Esophagus squamous epithelium (tissue), 5 donors: ENCODE results near the gene FBRS. TPM values are rescaled to one million over a fixed set of nuclear protein-coding genes. Genes with fewer than 3 reads are reported as not detected.

Experiments
- DNase-seq: peaks from one replicate; lab custom pipeline; 2025; lab: John Stamatoyannopoulos, UW
- H3K27ac ChIP-seq, 4 donors: fragments of 200-600 bp; sonication (generic); one replicate each; pipeline ENCODE4 v1.5.1; 2016 to 2019; ENCODE audit warnings: mild to moderate bottlenecking in 1 of 4
- H3K27me3 ChIP-seq, 4 donors: fragments of 200-600 bp; sonication (generic); 1 replicate in 3 of 4; 2 replicates in 1 of 4; pipeline versions ENCODE4 v1.5.1 to v1.6.0; 2017 to 2021; ENCODE audit warnings: antibody characterized with exemption in 1 of 4
- H3K36me3 ChIP-seq, 3 donors: fragments of 200-600 bp; sonication (generic); one replicate each; pipeline ENCODE4 v1.5.1; 2016 to 2019
- H3K4me1 ChIP-seq, 3 donors: fragments of 200-600 bp; sonication (generic); one replicate each; pipeline ENCODE4 v1.5.1; 2017 to 2019
- H3K4me3 ChIP-seq, 4 donors: fragments of 200-600 bp; sonication (generic); 1 replicate in 3 of 4; 2 replicates in 1 of 4; pipeline ENCODE4 v1.5.1; 2016 to 2019; ENCODE audit warnings: mild to moderate bottlenecking in 2 of 4, moderate library complexity in 1 of 4
- H3K9me3 ChIP-seq, 3 donors: fragments of 200-600 bp; sonication (generic); one replicate each; pipeline ENCODE4 v1.5.1; 2016 to 2019
- CTCF ChIP-seq, 6 experiments: fragments of 450-650 bp in 4 of 6; fragments of 200-600 bp in 2 of 6; sonication (generic) in 2 of 6; IDR thresholded peaks; one replicate each; pipeline ENCODE4 v1.5.1; 2016 to 2019; ENCODE audit warnings: antibody characterized with exemption in 6 of 6, mild to moderate bottlenecking in 4 of 6, moderate library complexity in 4 of 6
- POLR2A ChIP-seq, 4 donors: fragments of 450-650 bp; IDR thresholded peaks; one replicate each; pipeline ENCODE4 v1.6.1; 2017; ENCODE audit warnings: antibody characterized with exemption in 4 of 4, mild to moderate bottlenecking in 4 of 4, moderate library complexity in 3 of 4
- WGBS, 2 donors: methylation state at CpG; one replicate each; pipeline ENCODE4 v1.1.5; 2018; 5-methylcytosine and 5-hydroxymethylcytosine counted together
- intact Hi-C: fragments of 100-400 bp; cut with DNase I; formaldehyde crosslinking; loops from one replicate; pipeline ENCODE4 v1.15.0; 2022
- total RNA-seq, 4 donors: library from RNA; depleted of rRNA; stranded (reverse); fragments of >200 nt; gene quantifications; one replicate each; pipeline ENCODE4 v1.1.0, GENCODE V29; 2016
- donor health status: DM: yes; HTN: yes; CAD: no.

The FBRS gene
- total RNA-seq, 4 donors from 2014 or later: 22.3 to 80.2 (median 45.3) TPM

- no peak for DNase-seq
- Histone ChIP-seq H3K27me3 (no peaks in the 10 kb centered on the region), H3K36me3 (peaks cover 6 to 25% (median 17%) of the 10 kb centered on the region in 3 donors), H3K4me1 (peaks cover 4 to 48% (median 22%) of the 10 kb centered on the region in 3 donors), H3K27ac (peak overlapping the region; percentile 99 to 100 (median 100)), H3K4me3 (peak overlapping the region; percentile 79 to 100 (median 95)), H3K9me3 (no peaks in the 10 kb centered on the region)
- intact Hi-C loops: no loop called here
- WGBS, 2 donors: 10 to 15% methylated on average over 13 to 20 of the region's 26 CpGs
- TF ChIP-seq CTCF (IDR thresholded peaks at IDR 0.05) (peak in 1 of 6 experiments; percentile 18), POLR2A (IDR thresholded peaks at IDR 0.05) (no peak)
Measured at GRCh38 chr16:30697264-30698138, 39.3 kb downstream of the FBRS start.

- 0 to 1% methylated on average over 2 to 22 of the region's 76 CpGs for WGBS, 2 donors
- no peaks in the 10 kb centered on the region for H3K9me3 ChIP-seq
- H3K36me3 ChIP-seq: peaks cover 11 to 32% (median 24%) of the 10 kb centered on the region in 3 donors
- H3K4me3 ChIP-seq: peak overlapping the region; percentile 79 to 100 (median 95)
- peak overlapping the region; percentile 99 to 100 (median 100) for H3K27ac ChIP-seq
- peak; percentile 94 for DNase-seq
- peak in 3 of 4 donors; percentile 62 to 80 (median 66) for TF ChIP-seq POLR2A (IDR thresholded peaks at IDR 0.05)
- TF ChIP-seq CTCF (IDR thresholded peaks at IDR 0.05): peak in 1 of 6 experiments; percentile 15
- H3K27me3 ChIP-seq: no peaks in the 10 kb centered on the region
- peaks cover 4 to 48% (median 22%) of the 10 kb centered on the region in 3 donors for H3K4me1 ChIP-seq
- intact Hi-C loops: no loop called here
Measured at GRCh38 chr16:30698139-30698815, 40.0 kb downstream of the FBRS start.

- Histone ChIP-seq H3K27me3 (no peaks in the 10 kb centered on the region), H3K27ac (peak within 1 kb of the TSS; percentile 99 to 100 (median 100)), H3K36me3 (peaks cover 18 to 40% (median 30%) of the 10 kb centered on the region in 3 donors), H3K4me3 (peak within 1 kb of the TSS; percentile 79 to 100 (median 95)), H3K9me3 (no peaks in the 10 kb centered on the region), H3K4me1 (peaks cover 4 to 40% (median 19%) of the 10 kb centered on the region in 3 donors)
- intact Hi-C loops: no loop called here
- DNase-seq: peak; percentile 43
- WGBS, 2 donors: 0 to 1% methylated on average over 17 of the region's 57 CpGs
- TF ChIP-seq CTCF (IDR thresholded peaks at IDR 0.05) (no peak), POLR2A (IDR thresholded peaks at IDR 0.05) (peak in 2 of 4 donors; percentile 51 to 57)
Measured at GRCh38 chr16:30698816-30699614, 40.8 kb downstream of the FBRS start, which contains the start of gene SRCAP. TSS of gene SRCAP (plus strand) at chr16:30699171. CDS start at chr16:30700825, 1,654 bp downstream.

- Histone ChIP-seq H3K36me3 (peaks cover 23 to 46% (median 37%) of the 10 kb centered on the region in 3 donors), H3K27ac (peak overlapping the region in 3 of 4 donors; percentile 100), H3K4me1 (peaks cover 4 to 36% (median 19%) of the 10 kb centered on the region in 3 donors), H3K9me3 (no peaks in the 10 kb centered on the region), H3K4me3 (peak overlapping the region; percentile 79 to 100 (median 95)), H3K27me3 (no peaks in the 10 kb centered on the region)
- TF ChIP-seq POLR2A (IDR thresholded peaks at IDR 0.05): no peak
- TF ChIP-seq CTCF (IDR thresholded peaks at IDR 0.05): no peak
- intact Hi-C loops: no loop called here
- 26% methylated on average over 8 of the region's 8 CpGs for WGBS, 2 donors
- no peak for DNase-seq
Measured at GRCh38 chr16:30699615-30700099, 41.4 kb downstream of the FBRS start.
